Osteocyte (in vitro differentiated cells): ENCODE data around the gene HIVEP2. TPM values are rescaled to one million over a fixed set of nuclear protein-coding genes. Genes with fewer than 3 reads are reported as not detected.
A peak's percentile ranks its signal among the peaks of the same experiment; 100 is the strongest.

Experiments used
- DNase-seq: peaks from one replicate; pipeline ENCODE4 v3.0.0; 2021; ENCODE audit warnings: mixed read lengths; ENCODE audit not compliant: unreplicated experiment; ENCODE audit errors: extremely low spot score
- H3K27ac Mint-ChIP-seq: one replicate; pipeline ENCODE4 v1.8.0; 2021; ENCODE audit warnings: mild to moderate bottlenecking, mixed read lengths; ENCODE audit not compliant: unreplicated experiment
- H3K27me3 Mint-ChIP-seq: one replicate; pipeline ENCODE4 v1.8.0; 2021; ENCODE audit warnings: mixed read lengths; ENCODE audit not compliant: unreplicated experiment
- H3K36me3 Mint-ChIP-seq: one replicate; pipeline ENCODE4 v1.8.0; 2021; ENCODE audit warnings: mixed read lengths; ENCODE audit not compliant: unreplicated experiment
- H3K4me1 Mint-ChIP-seq: one replicate; pipeline ENCODE4 v1.8.0; 2021; ENCODE audit warnings: mixed read lengths; ENCODE audit not compliant: unreplicated experiment
- H3K4me3 Mint-ChIP-seq: one replicate; pipeline ENCODE4 v1.8.0; 2021; ENCODE audit warnings: mild to moderate bottlenecking, moderate library complexity, mixed read lengths; ENCODE audit not compliant: unreplicated experiment
- H3K9me3 Mint-ChIP-seq: one replicate; pipeline ENCODE4 v1.8.0; 2021; ENCODE audit warnings: mixed read lengths; ENCODE audit not compliant: unreplicated experiment
- total RNA-seq: library from RNA; stranded (reverse); gene quantifications from 2 replicates; pipeline ENCODE4 v1.2.1, GENCODE V29; 2021
- TF ChIP-seq, protein P1 (sequence below): fragments of 200-600 bp; sonication (generic); IDR thresholded peaks from 2 replicates; pipeline ENCODE4 v1.5.0; 2021; ENCODE audit warnings: antibody characterized with exemption, mild to moderate bottlenecking, moderate library complexity

The HIVEP2 gene
- total RNA-seq, 1 donor from 2014 or later: 39.2 TPM

GRCh38 chr6:142855893-142856623 lies 88.9 kb downstream of the HIVEP2 start:
- H3K27me3 Mint-ChIP-seq: no peaks in the 10 kb centered on the region
- peaks cover 60% of the 10 kb centered on the region for H3K4me1 Mint-ChIP-seq
- H3K36me3 Mint-ChIP-seq: peaks cover 3% of the 10 kb centered on the region
- TF ChIP-seq, protein P1, sequence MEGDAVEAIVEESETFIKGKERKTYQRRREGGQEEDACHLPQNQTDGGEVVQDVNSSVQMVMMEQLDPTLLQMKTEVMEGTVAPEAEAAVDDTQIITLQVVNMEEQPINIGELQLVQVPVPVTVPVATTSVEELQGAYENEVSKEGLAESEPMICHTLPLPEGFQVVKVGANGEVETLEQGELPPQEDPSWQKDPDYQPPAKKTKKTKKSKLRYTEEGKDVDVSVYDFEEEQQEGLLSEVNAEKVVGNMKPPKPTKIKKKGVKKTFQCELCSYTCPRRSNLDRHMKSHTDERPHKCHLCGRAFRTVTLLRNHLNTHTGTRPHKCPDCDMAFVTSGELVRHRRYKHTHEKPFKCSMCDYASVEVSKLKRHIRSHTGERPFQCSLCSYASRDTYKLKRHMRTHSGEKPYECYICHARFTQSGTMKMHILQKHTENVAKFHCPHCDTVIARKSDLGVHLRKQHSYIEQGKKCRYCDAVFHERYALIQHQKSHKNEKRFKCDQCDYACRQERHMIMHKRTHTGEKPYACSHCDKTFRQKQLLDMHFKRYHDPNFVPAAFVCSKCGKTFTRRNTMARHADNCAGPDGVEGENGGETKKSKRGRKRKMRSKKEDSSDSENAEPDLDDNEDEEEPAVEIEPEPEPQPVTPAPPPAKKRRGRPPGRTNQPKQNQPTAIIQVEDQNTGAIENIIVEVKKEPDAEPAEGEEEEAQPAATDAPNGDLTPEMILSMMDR: no peak
- no peak overlapping the region for H3K4me3 Mint-ChIP-seq
- H3K27ac Mint-ChIP-seq: no peak overlapping the region
- DNase-seq: no peak
- H3K9me3 Mint-ChIP-seq: peaks cover 6% of the 10 kb centered on the region

- Mint-ChIP-seq H3K4me3 (peak overlapping the region; percentile 20), H3K4me1 (peaks cover 72% of the 10 kb centered on the region), H3K9me3 (peaks cover 6% of the 10 kb centered on the region), H3K36me3 (peaks cover 3% of the 10 kb centered on the region), H3K27ac (peak overlapping the region; percentile 89), H3K27me3 (no peaks in the 10 kb centered on the region)
- no peak for DNase-seq
- TF ChIP-seq, protein P1: no peak
Measured at GRCh38 chr6:142854589-142855488, 90.1 kb downstream of the HIVEP2 start.

DNA sequence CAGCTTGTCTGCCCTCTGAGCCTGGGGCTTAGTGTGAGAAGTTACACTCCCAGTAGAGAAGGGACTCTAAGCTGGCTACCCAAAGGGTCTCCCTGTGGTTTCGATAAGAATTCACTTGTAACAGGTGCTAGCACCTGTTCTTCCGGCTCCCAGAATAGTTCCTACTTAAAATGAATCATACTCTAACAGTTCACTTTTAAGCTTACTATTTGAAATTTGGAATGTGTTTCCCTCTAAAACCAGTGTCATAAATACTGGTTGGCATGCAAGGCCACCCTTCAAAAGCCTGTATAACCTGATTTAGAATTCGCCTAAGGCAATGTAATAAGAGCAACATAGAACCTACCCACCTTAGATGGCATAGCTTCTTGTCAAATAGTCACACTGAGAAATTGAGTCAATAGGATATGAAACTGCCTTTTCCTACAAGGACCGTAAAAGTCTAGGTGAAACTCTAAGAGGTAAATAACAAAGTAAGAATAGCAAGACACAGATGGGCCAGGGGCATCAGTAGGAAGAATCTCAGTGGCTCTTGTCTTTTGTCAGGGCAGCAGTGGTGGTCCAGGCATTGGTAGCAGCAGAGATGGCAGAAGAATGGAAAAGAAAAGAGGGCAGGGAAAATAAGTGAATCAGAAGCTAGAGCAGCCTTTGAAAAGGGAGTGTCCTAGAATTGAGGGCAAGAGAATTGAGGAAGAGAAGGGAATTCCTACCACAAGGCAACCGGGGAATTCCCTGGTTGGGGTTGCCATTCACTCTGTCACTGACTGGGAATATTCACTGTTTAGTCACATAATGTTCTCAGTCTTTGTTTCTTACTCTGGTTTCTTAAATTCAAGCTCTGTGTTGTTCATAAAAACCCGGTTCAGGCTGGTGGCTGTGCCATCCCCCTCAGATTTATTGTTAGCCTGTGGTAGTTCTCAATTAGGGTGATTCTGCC lies 91.5 kb downstream of the HIVEP2 start:
- DNase-seq: no peak
- Mint-ChIP-seq H3K4me3 (no peak overlapping the region), H3K9me3 (peaks cover 6% of the 10 kb centered on the region), H3K27me3 (no peaks in the 10 kb centered on the region), H3K4me1 (peaks cover 82% of the 10 kb centered on the region), H3K27ac (peak overlapping the region; percentile 89), H3K36me3 (peaks cover 3% of the 10 kb centered on the region)
- TF ChIP-seq, protein P1: peak; percentile 12

GRCh38 chr6:142851601-142852000 lies 93.4 kb downstream of the HIVEP2 start:
- Mint-ChIP-seq H3K27me3 (no peaks in the 10 kb centered on the region), H3K36me3 (peaks cover 3% of the 10 kb centered on the region), H3K9me3 (peaks cover 6% of the 10 kb centered on the region), H3K4me1 (peaks cover 86% of the 10 kb centered on the region), H3K4me3 (no peak overlapping the region), H3K27ac (peak overlapping the region; percentile 58)
- no peak for DNase-seq
- TF ChIP-seq, protein P1: no peak
